Mesodermal cell (in vitro differentiated cells): ENCODE measurements around the gene SCARB1.

Experiments
- H3K27ac ChIP-seq: 2 replicates; pipeline ENCODE4 v1.7.0; 2013; ENCODE audit warnings: mild to moderate bottlenecking, low read depth, low read length, moderate library complexity; ENCODE audit not compliant: severe bottlenecking
- H3K36me3 ChIP-seq: 2 replicates; pipeline ENCODE4 v1.7.1; 2013; ENCODE audit warnings: mild to moderate bottlenecking, low read length, moderate library complexity; ENCODE audit not compliant: control insufficient read depth, insufficient read depth
- H3K4me1 ChIP-seq: one replicate; pipeline ENCODE4 v1.7.1; 2013; ENCODE audit warnings: mild to moderate bottlenecking, low read length; ENCODE audit not compliant: insufficient read depth, control insufficient read depth, poor library complexity, severe bottlenecking
- H3K4me3 ChIP-seq: 2 replicates; pipeline ENCODE4 v1.7.0; 2013; ENCODE audit warnings: low read length, control low read depth, mild to moderate bottlenecking; ENCODE audit not compliant: insufficient read depth, poor library complexity, severe bottlenecking; ENCODE audit errors: extremely low read depth
- H3K9me3 ChIP-seq: 2 replicates; pipeline ENCODE4 v1.7.1; 2013; ENCODE audit warnings: mild to moderate bottlenecking, low read length, moderate library complexity; ENCODE audit not compliant: control insufficient read depth
- WGBS, 2 experiments: methylation state at CpG; one replicate each; pipeline ENCODE4 v1.1.5; 2013; ENCODE audit warnings: missing lambda C conversion rate in 2 of 2; ENCODE audit not compliant: insufficient coverage in 2 of 2; 5-methylcytosine and 5-hydroxymethylcytosine counted together

Gene SCARB1

GRCh38 chr12:124788936-124789555, 74.6 kb downstream of the SCARB1 start:
- no peak overlapping the region for H3K4me3 ChIP-seq
- peaks cover 6% of the 10 kb centered on the region for H3K4me1 ChIP-seq
- H3K27ac ChIP-seq: no peak overlapping the region
- no peaks in the 10 kb centered on the region for H3K9me3 ChIP-seq
- peaks cover 28% of the 10 kb centered on the region for H3K36me3 ChIP-seq
- WGBS, 2 experiments: 89 to 97% methylated on average over 10 to 11 of the region's 13 CpGs

DNA sequence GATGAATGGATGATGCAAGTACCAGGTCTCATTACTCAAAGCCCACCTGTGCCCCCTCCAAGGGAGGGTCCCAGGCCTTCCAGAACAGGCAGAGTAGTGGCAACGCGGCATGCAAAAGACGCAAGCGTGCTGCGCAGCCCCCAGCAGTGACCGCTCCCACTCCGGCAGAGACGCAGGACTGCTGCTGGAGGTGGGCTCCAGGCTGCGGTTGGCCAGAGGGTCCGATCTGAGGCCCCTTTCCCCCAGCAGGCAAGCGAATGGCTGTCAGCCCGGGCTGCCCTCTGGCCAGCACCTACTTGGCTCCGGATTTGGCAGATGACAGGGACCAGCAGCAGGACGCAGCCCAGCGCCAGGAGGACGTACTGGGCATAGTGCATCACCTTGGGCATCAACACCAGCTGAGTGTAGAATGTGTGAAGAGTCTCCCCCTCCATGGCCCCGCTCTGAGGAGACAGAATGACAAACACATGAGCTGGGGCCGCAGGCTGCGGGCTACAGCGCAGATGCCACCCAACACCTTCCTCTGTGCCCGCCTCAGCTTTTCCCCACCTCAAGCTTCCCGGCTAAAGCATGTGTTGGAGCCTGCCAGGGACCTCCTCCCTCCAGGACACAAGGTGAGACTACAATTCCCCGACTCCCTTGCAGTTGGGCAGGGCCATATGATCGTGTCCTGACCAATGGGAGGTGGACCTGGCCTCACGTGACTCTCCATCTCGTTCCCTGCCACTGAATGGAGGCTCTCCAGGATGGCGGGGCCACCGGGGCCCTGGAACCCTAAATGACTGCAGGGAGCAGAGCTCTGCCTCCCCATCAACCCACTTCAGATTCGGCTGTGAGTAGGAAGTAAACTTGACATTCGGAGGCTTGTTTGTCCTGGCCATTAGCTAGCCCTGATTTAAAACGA, 77.4 kb downstream of the SCARB1 start:
- 82 to 83% methylated on average over 24 to 26 of the region's 31 CpGs for WGBS, 2 experiments
- peaks cover 17% of the 10 kb centered on the region for H3K36me3 ChIP-seq
- H3K9me3 ChIP-seq: no peaks in the 10 kb centered on the region
- H3K4me1 ChIP-seq: no peaks in the 10 kb centered on the region
- no peak overlapping the region for H3K27ac ChIP-seq
- H3K4me3 ChIP-seq: peak overlapping the region; percentile 27

- no peaks in the 10 kb centered on the region for H3K4me1 ChIP-seq
- H3K9me3 ChIP-seq: no peaks in the 10 kb centered on the region
- 94 to 95% methylated on average over 7 to 9 of the region's 11 CpGs for WGBS, 2 experiments
- H3K36me3 ChIP-seq: peaks cover 17% of the 10 kb centered on the region
- H3K27ac ChIP-seq: no peak overlapping the region
- H3K4me3 ChIP-seq: no peak overlapping the region
Measured at GRCh38 chr12:124784871-124785572, 78.6 kb downstream of the SCARB1 start.

- H3K4me3 ChIP-seq: no peak overlapping the region
- H3K9me3 ChIP-seq: no peaks in the 10 kb centered on the region
- WGBS, 2 experiments: 93 to 95% methylated on average over 3 to 4 of the region's 5 CpGs
- H3K27ac ChIP-seq: no peak overlapping the region
- no peaks in the 10 kb centered on the region for H3K4me1 ChIP-seq
- peaks cover 15% of the 10 kb centered on the region for H3K36me3 ChIP-seq
Measured at GRCh38 chr12:124783087-124783486, 80.6 kb downstream of the SCARB1 start.

GRCh38 chr12:124782132-124782531, 81.5 kb downstream of the SCARB1 start:
- WGBS, 2 experiments: 96 to 100% methylated on average over 2 of the region's 2 CpGs
- Histone ChIP-seq H3K27ac (no peak overlapping the region), H3K4me1 (no peaks in the 10 kb centered on the region), H3K4me3 (no peak overlapping the region), H3K36me3 (peaks cover 14% of the 10 kb centered on the region), H3K9me3 (no peaks in the 10 kb centered on the region)

GRCh38 chr12:124780752-124781685, 82.6 kb downstream of the SCARB1 start:
- WGBS, 2 experiments: 94 to 95% methylated on average over 12 of the region's 16 CpGs
- no peaks in the 10 kb centered on the region for H3K9me3 ChIP-seq
- H3K36me3 ChIP-seq: peaks cover 10% of the 10 kb centered on the region
- H3K4me3 ChIP-seq: no peak overlapping the region
- H3K27ac ChIP-seq: no peak overlapping the region
- H3K4me1 ChIP-seq: no peaks in the 10 kb centered on the region

- Histone ChIP-seq H3K36me3 (peaks cover 3% of the 10 kb centered on the region), H3K4me1 (no peaks in the 10 kb centered on the region), H3K4me3 (no peak overlapping the region), H3K27ac (no peak overlapping the region), H3K9me3 (no peaks in the 10 kb centered on the region)
- WGBS, 2 experiments: 94 to 100% methylated on average over 2 to 3 of the region's 3 CpGs
Measured at GRCh38 chr12:124780336-124780735, 83.3 kb downstream of the SCARB1 start.

GRCh38 chr12:124779161-124780141, 84.2 kb downstream of the SCARB1 start:
- no peaks in the 10 kb centered on the region for H3K36me3 ChIP-seq
- H3K9me3 ChIP-seq: no peaks in the 10 kb centered on the region
- no peak overlapping the region for H3K27ac ChIP-seq
- H3K4me3 ChIP-seq: no peak overlapping the region
- 89 to 96% methylated on average over 19 to 20 of the region's 27 CpGs for WGBS, 2 experiments
- no peaks in the 10 kb centered on the region for H3K4me1 ChIP-seq

GRCh38 chr12:124778411-124778810, 85.3 kb downstream of the SCARB1 start:
- H3K4me1 ChIP-seq: no peaks in the 10 kb centered on the region
- WGBS, 2 experiments: 95 to 100% methylated on average over 1 to 6 of the region's 12 CpGs

More at GRCh38 chr12:124778411-124778810, 85.3 kb downstream of the SCARB1 start:
- Histone ChIP-seq H3K9me3 (no peaks in the 10 kb centered on the region), H3K27ac (no peak overlapping the region), H3K36me3 (no peaks in the 10 kb centered on the region), H3K4me3 (no peak overlapping the region)
